GM19372 (cell line): ENCODE data around the gene CEL.
"Not testable (repeated sequence)": the region's sequence is repeated elsewhere in the genome, so short reads cannot be mapped to it uniquely, and the experiment has no call there.

ENCODE experiments used
- ATAC-seq: cut with Tn5 transposase; IDR thresholded peaks from one replicate; pipeline ENCODE4 v1.9.1; 2021; ENCODE audit warnings: mild to moderate bottlenecking, low read depth, moderate library complexity; ENCODE audit not compliant: unreplicated experiment

The CEL gene

GRCh38 chr9:133080786-133081779, 19.3 kb downstream of the CEL start:
- not testable (repeated sequence) for ATAC-seq

DNA sequence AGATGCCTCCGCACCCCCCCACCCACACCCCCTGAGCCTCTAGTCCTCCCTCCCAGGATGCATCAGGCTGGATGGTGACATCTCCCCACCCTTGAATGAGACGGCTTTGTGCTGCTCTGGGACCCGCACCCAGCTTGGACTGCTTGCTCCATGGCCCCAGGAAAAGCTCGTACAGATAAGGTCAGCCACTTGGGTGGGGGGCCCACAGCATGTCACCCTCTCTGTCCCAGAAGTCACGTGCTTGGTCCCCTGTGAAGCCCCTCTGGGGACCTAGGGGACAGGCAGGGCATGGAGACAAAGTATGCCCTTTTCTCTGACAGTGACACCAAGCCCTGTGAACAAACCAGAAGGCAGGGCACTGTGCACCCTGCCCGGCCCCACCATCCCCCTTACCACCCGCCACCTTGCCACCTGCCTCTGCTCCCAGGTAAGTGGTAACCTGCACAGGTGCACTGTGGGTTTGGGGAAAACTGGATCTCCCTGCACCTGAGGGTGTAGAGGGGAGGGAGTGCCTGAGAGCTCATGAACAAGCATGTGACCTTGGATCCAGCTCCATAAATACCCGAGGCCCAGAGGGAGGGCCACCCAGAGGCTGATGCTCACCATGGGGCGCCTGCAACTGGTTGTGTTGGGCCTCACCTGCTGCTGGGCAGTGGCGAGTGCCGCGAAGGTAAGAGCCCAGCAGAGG, 20.3 kb downstream of the CEL start:
- not testable (repeated sequence) for ATAC-seq

DNA sequence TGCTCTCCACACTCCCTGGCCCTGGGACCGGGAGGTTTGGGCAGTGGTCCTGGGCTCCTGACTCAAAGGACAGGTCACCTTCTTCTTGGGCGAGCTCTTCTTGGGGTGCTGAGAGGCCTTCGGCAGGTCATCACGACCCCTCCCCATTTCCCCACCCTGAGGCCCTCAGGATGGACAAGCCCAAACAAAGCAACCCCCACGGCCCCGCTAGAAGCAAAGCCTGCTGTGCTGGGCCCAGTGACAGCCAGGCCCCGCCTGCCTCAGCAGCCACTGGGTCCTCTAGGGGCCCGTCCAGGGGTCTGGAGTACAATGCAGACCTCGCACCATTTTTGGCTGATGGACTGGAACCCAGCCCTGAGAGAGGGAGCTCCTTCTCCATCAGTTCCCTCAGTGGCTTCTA, 21.9 kb downstream of the CEL start:
- ATAC-seq: not testable (repeated sequence)

DNA sequence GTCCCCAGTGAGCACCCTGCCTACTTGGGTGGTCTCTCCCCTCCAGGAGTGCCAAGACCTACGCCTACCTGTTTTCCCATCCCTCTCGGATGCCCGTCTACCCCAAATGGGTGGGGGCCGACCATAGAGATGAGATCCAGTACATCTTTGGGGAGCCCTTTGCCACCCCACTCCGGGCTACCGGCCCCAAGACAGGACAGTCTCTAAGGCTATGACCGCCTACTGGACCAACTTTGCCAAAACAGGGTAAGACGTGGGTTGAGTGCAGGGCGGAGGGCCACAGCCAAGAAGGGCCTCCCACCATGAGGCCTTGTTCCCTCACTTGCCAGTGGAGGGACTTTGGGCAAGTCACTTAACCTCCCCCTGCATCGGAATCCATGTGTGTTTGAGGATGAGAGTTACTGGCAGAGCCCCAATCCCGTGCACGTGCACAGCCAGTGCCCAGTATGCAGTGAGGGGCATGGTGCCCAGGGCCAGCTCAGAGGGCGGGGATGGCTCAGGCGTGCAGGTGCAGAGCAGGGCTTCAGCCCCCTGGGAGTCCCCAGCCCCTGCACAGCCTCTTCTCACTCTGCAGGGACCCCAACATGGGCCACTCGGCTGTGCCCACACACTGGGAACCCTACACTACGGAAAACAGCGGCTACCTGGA, 24.6 kb downstream of the CEL start:
- ATAC-seq: not testable (repeated sequence)

DNA sequence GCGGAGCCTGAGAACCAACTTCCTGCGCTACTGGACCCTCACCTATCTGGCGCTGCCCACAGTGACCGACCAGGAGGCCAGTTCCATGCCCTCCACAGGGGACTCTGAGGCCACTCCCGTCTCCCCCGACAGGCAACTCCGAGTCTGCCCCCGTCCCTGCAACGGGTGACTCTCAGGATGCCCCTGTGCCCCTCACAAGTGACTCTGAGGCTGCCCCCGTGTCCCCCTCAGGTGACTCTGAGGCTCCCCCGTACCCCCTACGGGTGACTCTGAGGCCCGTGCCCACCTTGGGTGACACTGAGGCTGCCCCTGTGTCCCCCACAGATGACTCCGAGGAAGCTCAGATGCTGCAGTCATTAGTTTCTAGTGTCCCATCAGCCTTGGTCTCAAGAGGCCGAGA, 25.1 kb downstream of the CEL start:
- no peak for ATAC-seq

DNA sequence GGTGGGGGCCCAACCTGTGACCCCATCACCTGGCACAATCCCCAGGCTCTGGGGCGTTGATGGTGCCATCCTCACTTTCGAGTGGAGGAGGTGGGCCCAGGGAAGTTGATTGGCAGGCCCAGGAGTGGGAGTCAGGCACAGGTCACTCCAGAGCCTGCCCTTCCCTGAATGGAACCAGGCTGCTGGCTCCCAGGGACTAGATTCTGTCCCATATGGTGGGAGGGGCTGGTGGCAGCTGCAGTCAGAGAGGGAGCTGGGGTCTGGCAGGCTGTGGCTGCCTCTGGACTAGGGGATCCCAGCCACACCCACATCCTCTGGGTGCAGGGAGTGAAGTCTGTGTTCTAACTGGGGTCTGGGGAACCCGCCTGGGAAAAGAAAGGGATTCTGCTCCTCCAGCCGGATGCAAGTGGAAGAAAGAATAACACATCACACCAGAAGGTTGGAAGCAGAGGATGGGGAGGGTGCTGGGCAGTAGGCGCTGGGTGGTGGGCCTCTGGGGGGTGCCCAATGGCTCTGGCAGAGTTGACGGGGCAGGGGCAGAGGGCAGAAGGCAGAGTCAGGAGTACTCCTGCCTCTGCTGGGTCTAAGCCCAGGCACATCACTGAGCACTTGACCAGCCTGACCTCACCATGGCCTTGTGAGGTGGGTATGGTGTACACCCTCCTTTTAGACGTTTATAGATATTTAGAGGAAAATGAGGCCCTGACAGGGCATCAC, 25.8 kb downstream of the CEL start:
- ATAC-seq: no peak

DNA sequence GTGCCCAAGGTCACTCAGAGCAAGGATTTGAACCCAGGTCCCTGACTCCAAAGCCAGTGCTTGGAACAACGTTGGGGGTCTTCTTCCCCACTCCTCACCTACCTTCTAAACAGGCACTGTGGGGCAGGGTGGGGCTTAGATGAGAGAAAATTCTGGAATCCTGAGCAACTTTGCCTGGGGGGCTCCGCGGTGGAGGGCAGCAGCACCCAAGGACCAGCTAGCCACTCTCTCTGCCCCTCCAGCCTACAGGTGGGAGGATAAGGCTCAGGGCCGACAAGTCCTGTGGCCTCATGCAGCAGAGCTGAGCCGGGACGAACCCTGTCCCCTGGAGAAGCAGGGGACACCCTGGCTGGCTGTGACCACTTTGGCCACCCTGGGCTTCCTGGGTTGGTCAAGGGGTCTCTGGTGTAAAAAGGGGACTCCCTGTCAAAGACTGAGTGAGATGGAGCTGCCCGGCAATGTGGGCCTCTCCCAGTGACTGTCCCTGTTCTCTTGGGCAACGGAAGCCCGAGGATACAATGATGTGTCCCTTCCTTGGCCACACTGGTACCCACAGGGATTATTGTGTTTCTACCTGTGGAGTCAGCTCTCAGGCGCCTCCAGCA, 26.5 kb downstream of the CEL start:
- no peak for ATAC-seq

GRCh38 chr9:133088756-133089155, 27.0 kb downstream of the CEL start:
- no peak for ATAC-seq

- no peak for ATAC-seq
Observed at GRCh38 chr9:133089271-133089671, 27.5 kb downstream of the CEL start.

GRCh38 chr9:133090187-133090586, 28.4 kb downstream of the CEL start:
- ATAC-seq: no peak

DNA sequence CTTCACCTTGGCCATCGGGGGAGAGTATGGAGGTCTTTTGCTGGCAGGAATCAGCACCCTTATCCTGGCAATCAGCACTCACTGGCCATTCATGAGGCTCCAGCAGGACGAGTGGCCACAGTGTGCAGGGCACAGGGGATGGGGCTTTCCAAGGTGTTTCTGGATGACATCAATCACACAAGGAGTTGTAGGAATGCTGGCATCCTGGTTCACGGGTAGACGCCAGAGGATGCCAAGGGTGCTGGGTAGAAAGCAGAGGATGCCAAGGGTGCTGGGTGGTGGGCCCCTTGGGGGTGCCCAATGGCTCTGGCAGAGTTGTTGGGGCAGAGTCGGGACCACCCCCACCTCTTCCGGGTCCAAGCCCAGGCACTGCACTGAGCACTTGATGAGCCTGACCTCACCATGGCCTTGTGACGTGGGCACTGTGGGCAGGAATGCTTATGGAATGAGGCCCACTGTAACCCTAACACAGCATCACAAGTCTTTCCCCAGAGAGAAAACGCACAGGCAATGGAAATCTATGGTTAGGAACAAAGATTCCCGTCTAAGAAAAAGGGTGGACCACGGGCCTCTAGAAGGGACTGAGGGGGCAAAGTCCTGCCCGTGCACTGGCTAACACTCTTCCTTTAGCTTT, 29.1 kb downstream of the CEL start:
- no peak for ATAC-seq

GRCh38 chr9:133094351-133094750, 32.6 kb downstream of the CEL start:
- ATAC-seq: not testable (repeated sequence)

DNA sequence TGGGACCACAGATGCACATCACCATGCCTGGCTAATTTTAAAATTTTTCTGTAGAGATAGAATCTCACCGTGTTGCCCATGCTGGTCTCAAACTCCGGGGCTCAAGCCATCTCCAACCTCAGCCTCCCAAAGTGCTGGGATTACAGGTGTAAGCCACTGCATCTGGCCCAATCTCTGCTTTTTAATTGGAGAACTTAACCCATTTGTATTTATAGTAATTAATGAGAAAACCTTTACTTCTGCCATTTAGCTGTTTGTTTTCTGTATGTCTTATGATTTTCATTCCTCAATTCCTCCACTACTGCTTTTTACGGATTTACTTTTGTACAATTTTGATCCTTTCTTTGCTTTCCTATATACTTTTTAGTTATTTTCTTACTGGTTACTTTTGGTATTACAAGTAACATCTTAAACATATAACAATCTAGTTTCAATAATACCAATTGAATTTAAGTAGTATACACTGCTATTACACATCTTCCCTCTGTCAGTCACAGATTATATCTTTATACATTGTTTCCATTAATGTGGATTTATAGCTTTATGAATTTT, 33.1 kb downstream of the CEL start:
- no peak for ATAC-seq

- no peak for ATAC-seq
Observed at GRCh38 chr9:133098104-133098754, 36.4 kb downstream of the CEL start.

GRCh38 chr9:133098871-133099270, 37.1 kb downstream of the CEL start:
- ATAC-seq: no peak

GRCh38 chr9:133099726-133100505, 38.1 kb downstream of the CEL start:
- no peak for ATAC-seq

GRCh38 chr9:133100506-133101355, 39.0 kb downstream of the CEL start:
- no peak for ATAC-seq
